HepG2 (cell line): ENCODE results near the gene AK6. TPM values are rescaled to one million over a fixed set of nuclear protein-coding genes. Genes with fewer than 3 reads are reported as not detected.

Experiments
- BCL6 ChIP-seq: IDR thresholded peaks from 2 replicates; pipeline ENCODE4 v1.6.1; 2016; ENCODE audit warnings: missing genetic modification reagents, missing compliant biosample characterization
- CCAR2 ChIP-seq: fragments of 200-400 bp; formaldehyde crosslinking; optimal IDR thresholded peaks from 2 replicates; pipeline ENCODE3; 2018; ENCODE audit warnings: low read depth, mild to moderate bottlenecking, low read length, moderate library complexity
- CENPX ChIP-seq: sonication (generic); formaldehyde crosslinking; IDR thresholded peaks from 2 replicates; pipeline ENCODE4 v1.9.0; 2021; ENCODE audit warnings: mild to moderate bottlenecking, missing genetic modification reagents, moderate library complexity
- JUN ChIP-seq: sonication (generic); formaldehyde crosslinking; IDR thresholded peaks from 2 replicates; pipeline ENCODE4 v1.4.0; 2020; ENCODE audit warnings: mild to moderate bottlenecking, missing genetic modification reagents
- PAF1 ChIP-seq: IDR thresholded peaks from 2 replicates; pipeline ENCODE4 v1.6.1; 2016; ENCODE audit warnings: missing genetic modification reagents, missing compliant biosample characterization
- SIN3B ChIP-seq: fragments of 150-350 bp; IDR thresholded peaks from 2 replicates; pipeline ENCODE4 v1.6.1; 2014; ENCODE audit warnings: low read length
- TAF1 ChIP-seq: sonication (generic); formaldehyde crosslinking; IDR thresholded peaks from 2 replicates; pipeline ENCODE4 v1.4.0; 2020; ENCODE audit warnings: missing genetic modification reagents
- TEAD3 ChIP-seq: optimal IDR thresholded peaks from 2 replicates; pipeline ENCODE3; 2016; ENCODE audit warnings: borderline replicate concordance
- THAP11 ChIP-seq: IDR thresholded peaks from 2 replicates; pipeline ENCODE4 v1.6.1; 2016; ENCODE audit warnings: missing biosample characterization, missing genetic modification reagents
- ZBTB21 ChIP-seq: sonication (generic); formaldehyde crosslinking; IDR thresholded peaks from 2 replicates; pipeline ENCODE4 v1.4.0; 2020; ENCODE audit warnings: missing genetic modification reagents
- ZBTB43 ChIP-seq: sonication (generic); formaldehyde crosslinking; conservative IDR thresholded peaks from 2 replicates; pipeline ENCODE4 v1.4.0; 2020; ENCODE audit warnings: missing genetic modification reagents
- ZNF207 ChIP-seq: fragments of 450-650 bp; IDR thresholded peaks from 2 replicates; pipeline ENCODE4 v1.6.1; 2016; ENCODE audit warnings: antibody characterized with exemption, borderline replicate concordance
- ZNF549 ChIP-seq: sonication (generic); formaldehyde crosslinking; IDR thresholded peaks from 2 replicates; pipeline ENCODE4 v1.5.0; 2020; ENCODE audit warnings: missing genetic modification reagents
- ZNF570 ChIP-seq: sonication (generic); formaldehyde crosslinking; IDR thresholded peaks from 2 replicates; pipeline ENCODE4 v1.4.0; 2020; ENCODE audit warnings: mild to moderate bottlenecking, missing genetic modification reagents, borderline replicate concordance
- ZNF770 ChIP-seq: sonication (generic); formaldehyde crosslinking; IDR thresholded peaks from 2 replicates; pipeline ENCODE4 v1.5.0; 2020; ENCODE audit warnings: mild to moderate bottlenecking, missing genetic modification reagents
- ZNF839 ChIP-seq: sonication (generic); formaldehyde crosslinking; IDR thresholded peaks from 2 replicates; pipeline ENCODE4 v1.4.0; 2020; ENCODE audit warnings: missing genetic modification reagents, mild to moderate bottlenecking, borderline replicate concordance
- ZSCAN12 ChIP-seq: sonication (generic); formaldehyde crosslinking; IDR thresholded peaks from 2 replicates; pipeline ENCODE4 v1.9.0; 2021; ENCODE audit warnings: mild to moderate bottlenecking, missing genetic modification reagents
- polyA plus RNA-seq, 8 experiments: library from polyadenylated mRNA; depleted of rRNA in 3 of 8; stranded (reverse) in 7 of 8; unstranded in 1 of 8; fragments of >200 nt; fragmentation: Illumina TruSeq in 4 of 8; extraction: Trizol in 4 of 8; gene quantifications; 2 replicates each; pipeline versions ENCODE4 v1.2.1 to v1.2.3, GENCODE V29; 2011 to 2016; ENCODE audit warnings: low read depth in 4 of 8, missing spikeins in 1 of 8, mixed read lengths in 1 of 8; ENCODE audit not compliant: insufficient read depth in 1 of 8
- total RNA-seq, 5 experiments: library from RNA; depleted of rRNA; stranded (reverse); fragments of >200 nt; fragmentation: Illumina TruSeq; extraction: Trizol; gene quantifications; 2 replicates each; pipeline ENCODE4 v1.2.3, GENCODE V29; 2016; ENCODE audit warnings: low read depth in 1 of 5
- TF ChIP-seq, protein P1 (sequence below): sonication (generic); formaldehyde crosslinking; IDR thresholded peaks from 2 replicates; pipeline ENCODE4 v1.4.0; 2020; ENCODE audit warnings: missing genetic modification reagents
- TF ChIP-seq, protein P2 (sequence below): IDR thresholded peaks from 2 replicates; pipeline ENCODE4 v1.6.1; 2016; ENCODE audit warnings: control low read depth
- TF ChIP-seq, protein P3 (sequence below): sonication (generic); formaldehyde crosslinking; IDR thresholded peaks from 2 replicates; pipeline ENCODE4 v1.4.0; 2020; ENCODE audit warnings: missing genetic modification reagents

The AK6 gene
- total and polyA plus RNA-seq, 2 of the 13 experiments (the other 11 are each of a cell fraction or from before 2014, with no cell fraction given) = 31.1 to 77.2 TPM

- TF ChIP-seq SIN3B (no peak), ZBTB43 (CRISPR knock-in tag) (no peak), ZBTB21 (no peak), PAF1 (CRISPR knock-in tag) (no peak), BCL6 (peak; percentile 60), JUN (CRISPR knock-in tag) (no peak), TAF1 (CRISPR knock-in tag) (no peak), ZNF770 (CRISPR knock-in tag) (peak; percentile 74), CCAR2 (no peak), TEAD3 (CRISPR knock-in tag) (peak; percentile 37), ZNF549 (CRISPR knock-in tag) (no peak), ZNF207 (no peak), ZNF839 (CRISPR knock-in tag) (no peak; the same call in 1 of the 2 replicates), CENPX (CRISPR knock-in tag) (no peak), ZSCAN12 (CRISPR knock-in tag) (peak; percentile 82), ZNF570 (CRISPR knock-in tag) (no peak), THAP11 (no peak; the same call in 1 of the 2 replicates)
- TF ChIP-seq, protein P1, sequence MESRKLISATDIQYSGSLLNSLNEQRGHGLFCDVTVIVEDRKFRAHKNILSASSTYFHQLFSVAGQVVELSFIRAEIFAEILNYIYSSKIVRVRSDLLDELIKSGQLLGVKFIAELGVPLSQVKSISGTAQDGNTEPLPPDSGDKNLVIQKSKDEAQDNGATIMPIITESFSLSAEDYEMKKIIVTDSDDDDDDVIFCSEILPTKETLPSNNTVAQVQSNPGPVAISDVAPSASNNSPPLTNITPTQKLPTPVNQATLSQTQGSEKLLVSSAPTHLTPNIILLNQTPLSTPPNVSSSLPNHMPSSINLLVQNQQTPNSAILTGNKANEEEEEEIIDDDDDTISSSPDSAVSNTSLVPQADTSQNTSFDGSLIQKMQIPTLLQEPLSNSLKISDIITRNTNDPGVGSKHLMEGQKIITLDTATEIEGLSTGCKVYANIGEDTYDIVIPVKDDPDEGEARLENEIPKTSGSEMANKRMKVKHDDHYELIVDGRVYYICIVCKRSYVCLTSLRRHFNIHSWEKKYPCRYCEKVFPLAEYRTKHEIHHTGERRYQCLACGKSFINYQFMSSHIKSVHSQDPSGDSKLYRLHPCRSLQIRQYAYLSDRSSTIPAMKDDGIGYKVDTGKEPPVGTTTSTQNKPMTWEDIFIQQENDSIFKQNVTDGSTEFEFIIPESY (CRISPR knock-in tag) = no peak
- TF ChIP-seq, protein P2, sequence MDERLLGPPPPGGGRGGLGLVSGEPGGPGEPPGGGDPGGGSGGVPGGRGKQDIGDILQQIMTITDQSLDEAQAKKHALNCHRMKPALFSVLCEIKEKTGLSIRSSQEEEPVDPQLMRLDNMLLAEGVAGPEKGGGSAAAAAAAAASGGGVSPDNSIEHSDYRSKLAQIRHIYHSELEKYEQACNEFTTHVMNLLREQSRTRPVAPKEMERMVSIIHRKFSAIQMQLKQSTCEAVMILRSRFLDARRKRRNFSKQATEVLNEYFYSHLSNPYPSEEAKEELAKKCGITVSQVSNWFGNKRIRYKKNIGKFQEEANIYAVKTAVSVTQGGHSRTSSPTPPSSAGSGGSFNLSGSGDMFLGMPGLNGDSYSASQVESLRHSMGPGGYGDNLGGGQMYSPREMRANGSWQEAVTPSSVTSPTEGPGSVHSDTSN (CRISPR knock-in tag) = no peak
- TF ChIP-seq, protein P3, sequence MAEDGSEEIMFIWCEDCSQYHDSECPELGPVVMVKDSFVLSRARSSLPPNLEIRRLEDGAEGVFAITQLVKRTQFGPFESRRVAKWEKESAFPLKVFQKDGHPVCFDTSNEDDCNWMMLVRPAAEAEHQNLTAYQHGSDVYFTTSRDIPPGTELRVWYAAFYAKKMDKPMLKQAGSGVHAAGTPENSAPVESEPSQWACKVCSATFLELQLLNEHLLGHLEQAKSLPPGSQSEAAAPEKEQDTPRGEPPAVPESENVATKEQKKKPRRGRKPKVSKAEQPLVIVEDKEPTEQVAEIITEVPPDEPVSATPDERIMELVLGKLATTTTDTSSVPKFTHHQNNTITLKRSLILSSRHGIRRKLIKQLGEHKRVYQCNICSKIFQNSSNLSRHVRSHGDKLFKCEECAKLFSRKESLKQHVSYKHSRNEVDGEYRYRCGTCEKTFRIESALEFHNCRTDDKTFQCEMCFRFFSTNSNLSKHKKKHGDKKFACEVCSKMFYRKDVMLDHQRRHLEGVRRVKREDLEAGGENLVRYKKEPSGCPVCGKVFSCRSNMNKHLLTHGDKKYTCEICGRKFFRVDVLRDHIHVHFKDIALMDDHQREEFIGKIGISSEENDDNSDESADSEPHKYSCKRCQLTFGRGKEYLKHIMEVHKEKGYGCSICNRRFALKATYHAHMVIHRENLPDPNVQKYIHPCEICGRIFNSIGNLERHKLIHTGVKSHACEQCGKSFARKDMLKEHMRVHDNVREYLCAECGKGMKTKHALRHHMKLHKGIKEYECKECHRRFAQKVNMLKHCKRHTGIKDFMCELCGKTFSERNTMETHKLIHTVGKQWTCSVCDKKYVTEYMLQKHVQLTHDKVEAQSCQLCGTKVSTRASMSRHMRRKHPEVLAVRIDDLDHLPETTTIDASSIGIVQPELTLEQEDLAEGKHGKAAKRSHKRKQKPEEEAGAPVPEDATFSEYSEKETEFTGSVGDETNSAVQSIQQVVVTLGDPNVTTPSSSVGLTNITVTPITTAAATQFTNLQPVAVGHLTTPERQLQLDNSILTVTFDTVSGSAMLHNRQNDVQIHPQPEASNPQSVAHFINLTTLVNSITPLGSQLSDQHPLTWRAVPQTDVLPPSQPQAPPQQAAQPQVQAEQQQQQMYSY = no peak
Observed at GRCh38 chr5:69414885-69415583, 45.7 kb upstream of the AK6 start, which contains the start of gene MARVELD2 (continued).
